Mesendoderm (in vitro differentiated cells): ENCODE measurements around the gene MCF2L2.

Experiments
- DNase-seq: peaks from one replicate; pipeline ENCODE4 v3.0.0; 2013
- H2AK5ac ChIP-seq: 2 replicates; pipeline ENCODE4 v1.6.1; 2013; ENCODE audit warnings: low read length, inconsistent platforms
- H2BK120ac ChIP-seq: 2 replicates; pipeline ENCODE4 v1.6.1; 2013; ENCODE audit warnings: low read depth, mild to moderate bottlenecking, low read length, moderate library complexity, mixed read lengths
- H2BK15ac ChIP-seq: replicated peaks from 2 replicates; pipeline ENCODE4 v1.6.1; 2013; ENCODE audit warnings: low read depth, mild to moderate bottlenecking, moderate library complexity
- H2BK5ac ChIP-seq: 2 replicates; pipeline ENCODE4 v1.6.1; 2013; ENCODE audit warnings: low read length, inconsistent platforms
- H3K18ac ChIP-seq: 2 replicates; pipeline ENCODE4 v1.6.1; 2013; ENCODE audit warnings: mild to moderate bottlenecking, low read length, mixed read lengths
- H3K23ac ChIP-seq: one replicate; pipeline ENCODE4 v1.6.1; 2013; ENCODE audit warnings: low read length
- H3K27ac ChIP-seq: 2 replicates; pipeline ENCODE4 v1.5.1; 2013; ENCODE audit warnings: low read depth, mild to moderate bottlenecking, inconsistent platforms, low read length, moderate library complexity
- H3K27me3 ChIP-seq: 2 replicates; pipeline ENCODE4 v1.6.1; 2013; ENCODE audit warnings: low read length, control low read depth, mild to moderate bottlenecking, inconsistent platforms; ENCODE audit not compliant: insufficient read depth, poor library complexity
- H3K36me3 ChIP-seq: 2 replicates; pipeline ENCODE4 v1.6.1; 2013; ENCODE audit warnings: low read length, inconsistent platforms; ENCODE audit not compliant: control insufficient read depth, insufficient read depth
- H3K4ac ChIP-seq: one replicate; pipeline ENCODE4 v1.6.1; 2013; ENCODE audit warnings: low read depth, mild to moderate bottlenecking, low read length, moderate library complexity
- H3K4me1 ChIP-seq: 2 replicates; pipeline ENCODE4 v1.6.1; 2013; ENCODE audit warnings: low read depth, low read length, inconsistent platforms; ENCODE audit not compliant: control insufficient read depth
- H3K4me2 ChIP-seq: 2 replicates; pipeline ENCODE4 v1.6.1; 2013; ENCODE audit warnings: low read length
- H3K4me3 ChIP-seq: 2 replicates; pipeline ENCODE4 v1.5.1; 2013; ENCODE audit warnings: mild to moderate bottlenecking, low read length
- H3K56ac ChIP-seq: one replicate; pipeline ENCODE4 v1.6.1; 2013; ENCODE audit warnings: low read length
- H3K79me1 ChIP-seq: 2 replicates; pipeline ENCODE4 v1.6.1; 2013; ENCODE audit warnings: low read length, inconsistent platforms
- H3K79me2 ChIP-seq: 2 replicates; pipeline ENCODE4 v1.6.1; 2013; ENCODE audit warnings: mild to moderate bottlenecking, low read length; ENCODE audit not compliant: control insufficient read depth, insufficient read depth
- H3K9ac ChIP-seq: 2 replicates; pipeline ENCODE4 v1.6.1; 2013; ENCODE audit warnings: low read length, inconsistent platforms
- H4K5ac ChIP-seq: one replicate; pipeline ENCODE4 v1.6.1; 2013; ENCODE audit warnings: low read length
- H4K8ac ChIP-seq: one replicate; pipeline ENCODE4 v1.6.1; 2013; ENCODE audit warnings: low read depth, mild to moderate bottlenecking, control low read depth, low read length, moderate library complexity
- WGBS: extraction: QIAGEN DNeasy Blood & Tissue Kit; methylation state at CpG from one replicate; pipeline ENCODE4 v1.1.7; 2013; ENCODE audit warnings: low lambda C conversion rate, missing lambda C conversion rate; ENCODE audit not compliant: insufficient coverage; ENCODE audit errors: extremely low coverage; 5-methylcytosine and 5-hydroxymethylcytosine counted together

Gene MCF2L2

GRCh38 chr3:183188895-183189462, 239.4 kb downstream of the MCF2L2 start:
- H3K23ac ChIP-seq: no peak overlapping the region
- H3K56ac ChIP-seq: peak overlapping the region; percentile 59
- H3K27ac ChIP-seq: no peak overlapping the region
- H3K79me1 ChIP-seq: no peaks in the 10 kb centered on the region
- H3K4ac ChIP-seq: no peak overlapping the region
- H3K4me1 ChIP-seq: no peaks in the 10 kb centered on the region
- no peak overlapping the region for H2BK15ac ChIP-seq
- H3K9ac ChIP-seq: no peak overlapping the region
- no peak overlapping the region for H4K5ac ChIP-seq
- no peak overlapping the region for H2AK5ac ChIP-seq
- no peak overlapping the region for H3K18ac ChIP-seq
- no peaks in the 10 kb centered on the region for H3K79me2 ChIP-seq
- H2BK5ac ChIP-seq: no peak overlapping the region
- H3K36me3 ChIP-seq: no peaks in the 10 kb centered on the region
- H3K27me3 ChIP-seq: no peaks in the 10 kb centered on the region
- H4K8ac ChIP-seq: no peak overlapping the region
- H3K4me2 ChIP-seq: no peak overlapping the region
- no peak overlapping the region for H3K4me3 ChIP-seq
- peak; percentile 68 for DNase-seq
- WGBS: no CpG with 5 or more reads among the region's 7 CpGs
- no peak overlapping the region for H2BK120ac ChIP-seq

GRCh38 chr3:183185696-183186095, 242.7 kb downstream of the MCF2L2 start:
- no peak for DNase-seq
- H3K36me3 ChIP-seq: no peaks in the 10 kb centered on the region
- no peaks in the 10 kb centered on the region for H3K79me1 ChIP-seq
- H2BK15ac ChIP-seq: no peak overlapping the region
- no peak overlapping the region for H4K5ac ChIP-seq
- H3K23ac ChIP-seq: no peak overlapping the region
- H3K79me2 ChIP-seq: no peaks in the 10 kb centered on the region
- no peaks in the 10 kb centered on the region for H3K27me3 ChIP-seq
- H3K18ac ChIP-seq: no peak overlapping the region
- H3K4me3 ChIP-seq: no peak overlapping the region
- H2AK5ac ChIP-seq: no peak overlapping the region
- no peak overlapping the region for H2BK5ac ChIP-seq
- H4K8ac ChIP-seq: no peak overlapping the region
- no peak overlapping the region for H3K27ac ChIP-seq
- no peaks in the 10 kb centered on the region for H3K4me1 ChIP-seq
- no peak overlapping the region for H3K56ac ChIP-seq
- no peak overlapping the region for H2BK120ac ChIP-seq
- H3K9ac ChIP-seq: no peak overlapping the region
- H3K4ac ChIP-seq: no peak overlapping the region
- H3K4me2 ChIP-seq: no peak overlapping the region
- no CpG with 5 or more reads among the region's 4 CpGs for WGBS

GRCh38 chr3:183182732-183183610, 245.4 kb downstream of the MCF2L2 start:
- Histone ChIP-seq H3K27me3 (no peaks in the 10 kb centered on the region), H2BK5ac (no peak overlapping the region), H2BK15ac (no peak overlapping the region), H4K8ac (no peak overlapping the region), H3K18ac (no peak overlapping the region), H3K4me2 (no peak overlapping the region), H2AK5ac (no peak overlapping the region), H4K5ac (no peak overlapping the region), H3K56ac (no peak overlapping the region), H3K9ac (no peak overlapping the region), H3K79me2 (no peaks in the 10 kb centered on the region), H3K4me1 (peaks cover 2% of the 10 kb centered on the region), H3K4me3 (no peak overlapping the region), H3K23ac (peak overlapping the region; percentile 45), H2BK120ac (no peak overlapping the region), H3K27ac (no peak overlapping the region), H3K79me1 (no peaks in the 10 kb centered on the region), H3K4ac (no peak overlapping the region), H3K36me3 (no peaks in the 10 kb centered on the region)
- no peak for DNase-seq
- WGBS: no CpG with 5 or more reads among the region's 5 CpGs

GRCh38 chr3:183182073-183182472, 246.3 kb downstream of the MCF2L2 start:
- Histone ChIP-seq H3K4me1 (peaks cover 2% of the 10 kb centered on the region), H3K18ac (no peak overlapping the region), H3K4me3 (no peak overlapping the region), H3K27me3 (no peaks in the 10 kb centered on the region), H3K27ac (no peak overlapping the region), H2BK5ac (no peak overlapping the region), H3K79me2 (no peaks in the 10 kb centered on the region), H3K56ac (no peak overlapping the region), H2BK120ac (no peak overlapping the region), H3K9ac (no peak overlapping the region), H2BK15ac (no peak overlapping the region), H4K5ac (no peak overlapping the region), H2AK5ac (no peak overlapping the region), H3K4me2 (no peak overlapping the region), H3K23ac (no peak overlapping the region), H3K79me1 (no peaks in the 10 kb centered on the region), H4K8ac (no peak overlapping the region), H3K4ac (no peak overlapping the region), H3K36me3 (no peaks in the 10 kb centered on the region)
- no peak for DNase-seq
- no CpG with 5 or more reads among the region's 7 CpGs for WGBS

GRCh38 chr3:183181606-183182005, 246.8 kb downstream of the MCF2L2 start:
- H3K23ac ChIP-seq: no peak overlapping the region
- no CpG with 5 or more reads among the region's 5 CpGs for WGBS
- H3K9ac ChIP-seq: no peak overlapping the region

More at GRCh38 chr3:183181606-183182005, 246.8 kb downstream of the MCF2L2 start:
- H3K4me1 ChIP-seq: peaks cover 2% of the 10 kb centered on the region
- H2BK15ac ChIP-seq: no peak overlapping the region
- no peak overlapping the region for H3K56ac ChIP-seq
- no peaks in the 10 kb centered on the region for H3K27me3 ChIP-seq
- no peak for DNase-seq
- no peak overlapping the region for H2BK5ac ChIP-seq
- no peak overlapping the region for H2BK120ac ChIP-seq
- no peak overlapping the region for H3K4ac ChIP-seq
- H2AK5ac ChIP-seq: no peak overlapping the region
- no peak overlapping the region for H3K4me2 ChIP-seq
- H4K8ac ChIP-seq: no peak overlapping the region
- no peak overlapping the region for H4K5ac ChIP-seq
- no peak overlapping the region for H3K18ac ChIP-seq
- no peak overlapping the region for H3K27ac ChIP-seq
- H3K36me3 ChIP-seq: no peaks in the 10 kb centered on the region
- H3K79me2 ChIP-seq: no peaks in the 10 kb centered on the region
- H3K79me1 ChIP-seq: no peaks in the 10 kb centered on the region
- H3K4me3 ChIP-seq: no peak overlapping the region
